A673 (cell line): ENCODE data around the gene CIDEA. TPM values are rescaled to one million over a fixed set of nuclear protein-coding genes. Genes with fewer than 3 reads are reported as not detected.

Experiments
- BruUV-seq: library from RNA; stranded (reverse); fragments of 400-500 nt; replicated peaks from 2 replicates; lab custom pipeline; 2021; lab: Mats Ljungman, UMichigan
- CTCF ChIA-PET: fragments of 300-600 bp; sonication (Branson Sonifier 250); formaldehyde crosslinking; loops from one replicate; lab custom pipeline; 2022; ENCODE audit warnings: antibody characterized with exemption; lab: Charles Lee
- POLR2A ChIA-PET: fragments of 300-600 bp; sonication (Branson Sonifier 250); formaldehyde crosslinking; loops from one replicate; lab custom pipeline; 2022; ENCODE audit warnings: antibody characterized with exemption; ENCODE audit not compliant: low non-redundant PET; lab: Charles Lee
- DNase-seq: peaks from one replicate; pipeline ENCODE4 v3.0.0-alpha.2; 2015; ENCODE audit warnings: low spot score
- H3K27ac ChIP-seq: fragments of 200-600 bp; sonication (generic); 2 replicates; pipeline ENCODE4 v1.5.1; 2016; ENCODE audit warnings: mixed run types, low read depth, mild to moderate bottlenecking, mixed read lengths, antibody characterized with exemption, low read length; ENCODE audit not compliant: poor library complexity, severe bottlenecking
- H3K27me3 ChIP-seq: fragments of 200-600 bp; sonication (generic); replicated peaks from 2 replicates; pipeline ENCODE4 v1.6.1; 2017; ENCODE audit warnings: mixed run types, low read depth, mild to moderate bottlenecking, mixed read lengths, antibody characterized with exemption, low read length; ENCODE audit not compliant: insufficient read depth, poor library complexity
- H3K36me3 ChIP-seq: fragments of 200-600 bp; sonication (generic); 2 replicates; pipeline ENCODE4 v1.6.1; 2016; ENCODE audit warnings: mixed run types, mild to moderate bottlenecking, mixed read lengths, antibody characterized with exemption, low read length; ENCODE audit not compliant: insufficient read depth, poor library complexity, severe bottlenecking
- H3K4me1 ChIP-seq: fragments of 200-600 bp; sonication (generic); 2 replicates; pipeline ENCODE4 v1.6.1; 2017; ENCODE audit warnings: mixed run types, mild to moderate bottlenecking, mixed read lengths, antibody characterized with exemption, low read length; ENCODE audit not compliant: insufficient read depth, poor library complexity, severe bottlenecking
- H3K4me3 ChIP-seq: fragments of 200-600 bp; sonication (generic); 2 replicates; pipeline ENCODE4 v1.5.1; 2016; ENCODE audit warnings: low read depth, mixed run types, mild to moderate bottlenecking, mixed read lengths, low read length; ENCODE audit not compliant: poor library complexity, severe bottlenecking
- H3K9me3 ChIP-seq: fragments of 200-600 bp; sonication (generic); 2 replicates; pipeline ENCODE4 v1.6.1; 2016; ENCODE audit warnings: mixed run types, low read depth, mild to moderate bottlenecking, mixed read lengths, antibody characterized with exemption, low read length; ENCODE audit not compliant: poor library complexity, severe bottlenecking
- EZH2 ChIP-seq: fragments of 200-600 bp; sonication (generic); IDR thresholded peaks from 2 replicates; pipeline ENCODE4 v1.6.1; 2017; ENCODE audit warnings: borderline replicate concordance, low read depth, mild to moderate bottlenecking, mixed read lengths, antibody characterized with exemption, low read length; ENCODE audit not compliant: poor library complexity, severe bottlenecking
- intact Hi-C: fragments of 100-400 bp; cut with micrococcal nuclease; formaldehyde crosslinking; loops from one replicate; pipeline ENCODE4 v1.10.0; 2022; ENCODE audit not compliant: unreplicated experiment
- total RNA-seq: library from RNA; stranded (reverse); gene quantifications from 2 replicates; pipeline ENCODE4 v1.2.3, GENCODE V29; 2021
- TF ChIP-seq, protein P1 (sequence below): fragments of 300-800, 200-600 bp; sonication (generic); conservative IDR thresholded peaks from 2 replicates; pipeline ENCODE4 v1.5.1; 2017; ENCODE audit warnings: low read depth, mild to moderate bottlenecking, antibody characterized with exemption, low read length, moderate library complexity, mixed read lengths

CIDEA gene
- total RNA-seq, 1 experiment from 2014 or later: not detected

DNA sequence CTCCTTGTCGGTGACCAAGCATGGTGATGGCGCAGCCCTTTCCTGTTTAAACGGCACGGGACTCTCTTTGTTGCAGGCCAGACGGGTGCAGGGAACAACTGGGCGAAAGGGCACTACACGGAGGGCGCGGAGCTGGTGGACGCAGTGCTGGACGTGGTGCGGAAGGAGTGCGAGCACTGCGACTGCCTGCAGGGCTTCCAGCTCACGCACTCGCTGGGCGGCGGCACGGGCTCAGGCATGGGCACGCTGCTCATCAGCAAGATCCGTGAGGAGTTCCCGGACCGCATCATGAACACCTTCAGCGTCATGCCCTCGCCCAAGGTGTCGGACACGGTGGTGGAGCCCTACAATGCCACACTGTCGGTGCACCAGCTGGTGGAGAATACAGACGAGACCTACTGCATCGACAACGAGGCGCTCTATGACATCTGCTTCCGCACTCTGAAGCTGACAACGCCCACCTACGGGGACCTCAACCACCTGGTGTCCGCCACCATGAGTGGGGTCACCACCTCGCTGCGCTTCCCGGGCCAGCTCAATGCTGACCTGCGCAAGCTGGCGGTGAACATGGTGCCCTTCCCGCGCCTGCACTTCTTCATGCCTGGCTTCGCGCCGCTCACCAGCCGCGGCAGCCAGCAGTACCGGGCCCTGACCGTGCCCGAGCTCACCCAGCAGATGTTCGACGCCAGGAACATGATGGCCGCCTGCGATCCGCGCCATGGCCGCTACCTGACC, 71.0 kb downstream of the CIDEA start:
- POLR2A ChIA-PET: no interaction called here
- no peak for TF ChIP-seq EZH2
- TF ChIP-seq, protein P1, sequence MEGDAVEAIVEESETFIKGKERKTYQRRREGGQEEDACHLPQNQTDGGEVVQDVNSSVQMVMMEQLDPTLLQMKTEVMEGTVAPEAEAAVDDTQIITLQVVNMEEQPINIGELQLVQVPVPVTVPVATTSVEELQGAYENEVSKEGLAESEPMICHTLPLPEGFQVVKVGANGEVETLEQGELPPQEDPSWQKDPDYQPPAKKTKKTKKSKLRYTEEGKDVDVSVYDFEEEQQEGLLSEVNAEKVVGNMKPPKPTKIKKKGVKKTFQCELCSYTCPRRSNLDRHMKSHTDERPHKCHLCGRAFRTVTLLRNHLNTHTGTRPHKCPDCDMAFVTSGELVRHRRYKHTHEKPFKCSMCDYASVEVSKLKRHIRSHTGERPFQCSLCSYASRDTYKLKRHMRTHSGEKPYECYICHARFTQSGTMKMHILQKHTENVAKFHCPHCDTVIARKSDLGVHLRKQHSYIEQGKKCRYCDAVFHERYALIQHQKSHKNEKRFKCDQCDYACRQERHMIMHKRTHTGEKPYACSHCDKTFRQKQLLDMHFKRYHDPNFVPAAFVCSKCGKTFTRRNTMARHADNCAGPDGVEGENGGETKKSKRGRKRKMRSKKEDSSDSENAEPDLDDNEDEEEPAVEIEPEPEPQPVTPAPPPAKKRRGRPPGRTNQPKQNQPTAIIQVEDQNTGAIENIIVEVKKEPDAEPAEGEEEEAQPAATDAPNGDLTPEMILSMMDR: no peak
- no peak for DNase-seq
- Histone ChIP-seq H3K27me3 (no peaks in the 10 kb centered on the region), H3K9me3 (no peaks in the 10 kb centered on the region), H3K27ac (no peak overlapping the region), H3K36me3 (peaks cover 87% of the 10 kb centered on the region), H3K4me1 (peaks cover 7% of the 10 kb centered on the region), H3K4me3 (no peak overlapping the region)
- BruUV-seq: no TSS peak
- intact Hi-C loops: no loop called here
- CTCF ChIA-PET: interaction anchor here (0.6 kb wide), 1 partner anchor 65 kb away, joined by 5 read pairs; no protein-coding TSS in a partner anchor

DNA sequence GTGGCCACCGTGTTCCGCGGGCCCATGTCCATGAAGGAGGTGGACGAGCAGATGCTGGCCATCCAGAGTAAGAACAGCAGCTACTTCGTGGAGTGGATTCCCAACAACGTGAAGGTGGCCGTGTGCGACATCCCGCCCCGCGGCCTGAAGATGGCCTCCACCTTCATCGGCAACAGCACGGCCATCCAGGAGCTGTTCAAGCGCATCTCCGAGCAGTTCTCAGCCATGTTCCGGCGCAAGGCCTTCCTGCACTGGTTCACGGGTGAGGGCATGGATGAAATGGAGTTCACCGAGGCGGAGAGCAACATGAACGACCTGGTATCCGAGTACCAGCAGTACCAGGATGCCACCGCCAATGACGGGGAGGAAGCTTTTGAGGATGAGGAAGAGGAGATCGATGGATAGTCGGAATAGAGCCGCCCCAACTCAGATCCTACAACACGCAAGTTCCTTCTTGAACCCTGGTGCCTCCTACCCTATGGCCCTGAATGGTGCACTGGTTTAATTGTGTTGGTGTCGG, 71.6 kb downstream of the CIDEA start:
- POLR2A ChIA-PET: no interaction called here
- H3K36me3 ChIP-seq: peaks cover 87% of the 10 kb centered on the region
- no peaks in the 10 kb centered on the region for H3K9me3 ChIP-seq
- H3K4me1 ChIP-seq: peaks cover 7% of the 10 kb centered on the region
- no peak overlapping the region for H3K27ac ChIP-seq
- CTCF ChIA-PET: no interaction called here
- no TSS peak for BruUV-seq
- no peak overlapping the region for H3K4me3 ChIP-seq
- no peak for DNase-seq
- no peak for TF ChIP-seq EZH2
- TF ChIP-seq, protein P1: no peak
- intact Hi-C loops: no loop called here
- no peaks in the 10 kb centered on the region for H3K27me3 ChIP-seq

DNA sequence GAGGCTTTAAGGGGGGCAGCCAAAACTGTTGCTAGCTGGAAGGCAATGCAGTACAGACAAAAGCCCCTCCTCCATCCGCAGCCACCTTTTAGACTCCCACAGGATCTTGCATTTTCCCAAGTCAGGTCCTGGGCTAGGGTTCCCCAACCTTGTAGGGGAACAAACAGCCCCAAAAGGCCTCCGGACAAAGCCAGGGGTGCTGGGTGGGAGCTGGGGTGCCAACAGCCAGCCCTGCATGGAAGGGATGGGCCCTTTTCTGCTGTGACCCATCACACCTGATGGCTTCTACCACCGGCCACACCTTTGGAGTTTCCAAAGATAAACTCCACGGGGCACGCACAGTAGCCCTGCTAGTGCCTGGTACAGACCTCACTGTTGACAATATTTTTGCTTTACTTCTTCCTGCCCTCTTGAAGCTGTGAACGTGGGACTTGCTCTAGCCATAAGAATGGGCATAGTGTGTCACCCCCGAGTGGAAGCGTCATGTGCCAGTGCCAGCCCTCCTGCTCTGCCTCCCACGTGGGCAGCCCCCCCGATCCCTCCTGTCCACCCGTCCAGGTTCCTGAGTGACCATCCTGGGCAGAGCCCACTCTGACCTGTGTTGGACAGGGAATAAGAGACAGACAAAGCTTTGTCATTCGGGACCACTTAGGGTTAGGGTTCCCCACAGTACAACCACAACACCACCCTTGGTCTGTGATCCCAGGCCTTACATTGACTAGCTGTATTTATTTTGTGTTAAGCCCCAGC, 72.7 kb downstream of the CIDEA start:
- TF ChIP-seq EZH2: no peak
- TF ChIP-seq, protein P1: no peak
- Histone ChIP-seq H3K4me3 (no peak overlapping the region), H3K4me1 (peaks cover 7% of the 10 kb centered on the region), H3K27me3 (no peaks in the 10 kb centered on the region), H3K36me3 (peaks cover 79% of the 10 kb centered on the region), H3K27ac (peak overlapping the region; percentile 11), H3K9me3 (no peaks in the 10 kb centered on the region)
- POLR2A ChIA-PET: no interaction called here
- CTCF ChIA-PET: interaction anchor here (2.0 kb wide), 1 partner anchor 50 kb away, joined by 6 read pairs; the partner anchor contains the start of gene AFG3L2
- DNase-seq: no peak
- no TSS peak for BruUV-seq
- intact Hi-C loops: no loop called here

Other genes starting within 250 kb of the CIDEA start
- gene ANKRD62, start 160.5 kb upstream of the CIDEA start, total RNA-seq: not detected in 2 replicates
- 182 and 197 TPM in 2 replicates for gene TUBB6, start 53.9 kb downstream of the CIDEA start, total RNA-seq
- 63.7 and 72.7 TPM in 2 replicates for gene AFG3L2, start 122.9 kb downstream of the CIDEA start, total RNA-seq
- 11.3 and 12.9 TPM in 2 replicates for gene PRELID3A, start 153.6 kb downstream of the CIDEA start, total RNA-seq